Endothelial cell of umbilical vein (primary cell): Measurements from ENCODE around the gene ASB2. TPM values are rescaled to one million over a fixed set of nuclear protein-coding genes. Genes with fewer than 3 reads are reported as not detected.

Experiments used
- BruUV-seq: library from RNA; stranded (reverse); fragments of 400-500 nt; replicated peaks from 2 replicates; lab custom pipeline; 2021; lab: Mats Ljungman, UMichigan
- CTCF ChIA-PET: fragments of 300-600, 350-600 bp; sonication (Branson Sonifier 250); formaldehyde crosslinking; loops from one replicate; lab custom pipeline; 2021; ENCODE audit warnings: antibody characterized with exemption, inconsistent platforms; lab: Charles Lee
- POLR2A ChIA-PET: fragments of 300-600, 350-600 bp; sonication (Branson Sonifier 250); formaldehyde crosslinking; loops from one replicate; lab custom pipeline; 2021; ENCODE audit warnings: antibody characterized with exemption, inconsistent platforms; lab: Charles Lee
- DNase-seq: peaks from one replicate; pipeline ENCODE4 v3.0.0-alpha.2; 2011; ENCODE audit warnings: low read depth, low spot score
- FAIRE-seq: peaks from 2 replicates; lab custom pipeline; 2011; peaks lifted over from hg19 to GRCh38; lab: Jason Lieb, UNC
- H2AFZ ChIP-seq: 2 replicates; pipeline ENCODE4 v1.6.0; 2012; ENCODE audit warnings: low read depth, low read length, control low read depth, inconsistent platforms
- H3K27ac ChIP-seq: 2 replicates; pipeline ENCODE4 v1.5.1; 2011; ENCODE audit warnings: low read depth, mild to moderate bottlenecking, control low read depth, low read length, moderate library complexity; ENCODE audit not compliant: insufficient read depth
- H3K27me3 ChIP-seq, 2 experiments: 2 replicates each; pipeline versions ENCODE4 v1.6.0 to v1.6.1; 2011; ENCODE audit warnings: low read length in 2 of 2, mixed read lengths in 1 of 2; ENCODE audit not compliant: control insufficient read depth in 2 of 2, insufficient read depth in 2 of 2
- H3K36me3 ChIP-seq, 2 experiments: 2 replicates in 1 of 2; 3 replicates in 1 of 2; pipeline ENCODE4 v1.5.1; 2011; ENCODE audit warnings: low read length in 2 of 2, mild to moderate bottlenecking in 1 of 2, moderate library complexity in 1 of 2; ENCODE audit not compliant: control insufficient read depth in 2 of 2, insufficient read depth in 2 of 2; ENCODE audit errors: extremely low read depth in 1 of 2
- H3K4me1 ChIP-seq: 3 replicates; pipeline ENCODE4 v1.5.1; 2011; ENCODE audit warnings: mild to moderate bottlenecking, low read length; ENCODE audit not compliant: control insufficient read depth, insufficient read depth; ENCODE audit errors: extremely low read depth
- H3K4me2 ChIP-seq: 2 replicates; pipeline ENCODE4 v1.6.1; 2011; ENCODE audit warnings: low read length, control low read depth, mixed read lengths; ENCODE audit not compliant: insufficient read depth
- H3K4me3 ChIP-seq, 3 experiments: fragments of 200-600 bp in 1 of 3; sonication (generic), shearing (Covaris generic) in 1 of 3; replicated peaks in 1 of 3; 2 replicates each; pipeline ENCODE4 v1.5.1; 2011 to 2016; ENCODE audit warnings: control low read depth in 3 of 3, low read length in 3 of 3, mild to moderate bottlenecking in 2 of 3, inconsistent platforms in 1 of 3, low read depth in 1 of 3, moderate library complexity in 1 of 3; ENCODE audit not compliant: insufficient read depth in 1 of 3
- H3K79me2 ChIP-seq: 2 replicates; pipeline ENCODE4 v1.6.0; 2012; ENCODE audit warnings: low read length, inconsistent platforms; ENCODE audit not compliant: control insufficient read depth, insufficient read depth
- H3K9ac ChIP-seq: replicated peaks from 2 replicates; pipeline ENCODE3; 2011; ENCODE audit warnings: low read length, control low read depth; ENCODE audit not compliant: insufficient read depth; ENCODE audit errors: extremely low read depth
- H3K9me1 ChIP-seq: replicated peaks from 3 replicates; pipeline ENCODE4 v1.6.0; 2011; ENCODE audit warnings: mild to moderate bottlenecking, low read length; ENCODE audit not compliant: control insufficient read depth, insufficient read depth; ENCODE audit errors: extremely low read depth
- H3K9me3 ChIP-seq: replicated peaks from 2 replicates; pipeline ENCODE4 v1.5.1; 2012; ENCODE audit warnings: low read length, inconsistent platforms; ENCODE audit not compliant: control insufficient read depth, insufficient read depth
- H4K20me1 ChIP-seq: replicated peaks from 2 replicates; pipeline ENCODE3; 2011; ENCODE audit warnings: mild to moderate bottlenecking, low read length; ENCODE audit not compliant: control insufficient read depth, insufficient read depth; ENCODE audit errors: extremely low read depth
- EZH2 ChIP-seq: IDR thresholded peaks from 2 replicates; pipeline ENCODE4 v1.6.1; 2012; ENCODE audit warnings: borderline replicate concordance, low read depth, mild to moderate bottlenecking, moderate library complexity, low read length, inconsistent platforms; ENCODE audit not compliant: severe bottlenecking
- FOS ChIP-seq: IDR thresholded peaks from 2 replicates; pipeline ENCODE4 v1.6.1; 2011; ENCODE audit warnings: mild to moderate bottlenecking, low read length, moderate library complexity, borderline replicate concordance; ENCODE audit not compliant: insufficient read depth
- GATA2 ChIP-seq: IDR thresholded peaks from 2 replicates; pipeline ENCODE4 v1.7.0; 2011; ENCODE audit warnings: low read depth, mild to moderate bottlenecking, moderate library complexity, mixed read lengths, low read length; ENCODE audit not compliant: insufficient read length, insufficient read depth
- JUN ChIP-seq: IDR thresholded peaks from 2 replicates; pipeline ENCODE4 v1.6.1; 2011; ENCODE audit warnings: borderline replicate concordance, low read depth; ENCODE audit not compliant: insufficient read length, insufficient read depth
- MYC ChIP-seq: IDR thresholded peaks from one replicate; pipeline ENCODE4 v1.6.1; 2011; ENCODE audit warnings: mild to moderate bottlenecking, low read depth, low read length
- POLR2A ChIP-seq: IDR thresholded peaks from 2 replicates; pipeline ENCODE4 v1.6.1; 2012; ENCODE audit warnings: low read depth, mild to moderate bottlenecking, control low read depth, low read length
- POLR2AphosphoS5 ChIP-seq: IDR thresholded peaks from 2 replicates; pipeline ENCODE4 v1.6.1; 2012; ENCODE audit warnings: low read depth, mild to moderate bottlenecking, control low read depth, low read length, moderate library complexity; ENCODE audit not compliant: insufficient read depth
- dilution Hi-C: fragments of 300-500 bp; cut with MboI; formaldehyde crosslinking; loops from one replicate; pipeline ENCODE4 v1.15.0; 2019; ENCODE audit warnings: low sequenced_read_pairs; ENCODE audit not compliant: extremely low pct_ligation_motif_present
- intact Hi-C: fragments of 100-400 bp; cut with micrococcal nuclease; formaldehyde crosslinking; loops from one replicate; pipeline ENCODE4 v1.10.0; 2022
- polyA plus RNA-seq, 4 experiments: library from polyadenylated mRNA; depleted of rRNA in 3 of 4; stranded (reverse) in 3 of 4; unstranded in 1 of 4; fragments of >200 nt; gene quantifications; 2 replicates each; pipeline versions ENCODE4 v1.2.1 to v1.2.3, GENCODE V29; 2011 to 2012; ENCODE audit warnings: missing spikeins in 1 of 4
- total RNA-seq: library from RNA; stranded (reverse); gene quantifications from 2 replicates; pipeline ENCODE4 v1.2.3, GENCODE V29; 2021
- TF ChIP-seq, protein P1 (sequence below): IDR thresholded peaks from 2 replicates; pipeline ENCODE4 v1.6.1; 2011; ENCODE audit not compliant: insufficient read depth, insufficient read length
- TF ChIP-seq, protein P2 (sequence below), 2 donors: IDR thresholded peaks; 1 replicate in 1 of 2; 2 replicates in 1 of 2; pipeline ENCODE4 v1.5.1; 2011; ENCODE audit warnings: low read length in 2 of 2, mild to moderate bottlenecking in 2 of 2, moderate library complexity in 2 of 2, control low read depth in 1 of 2, inconsistent platforms in 1 of 2, low read depth in 1 of 2; ENCODE audit not compliant: insufficient read depth in 1 of 2; ENCODE audit errors: extremely low read depth in 1 of 2

ASB2 gene
- total and polyA plus RNA-seq, 2 donors (not counting 3 experiments of a cell fraction or from before 2014, with no cell fraction given) = not detected

DNA sequence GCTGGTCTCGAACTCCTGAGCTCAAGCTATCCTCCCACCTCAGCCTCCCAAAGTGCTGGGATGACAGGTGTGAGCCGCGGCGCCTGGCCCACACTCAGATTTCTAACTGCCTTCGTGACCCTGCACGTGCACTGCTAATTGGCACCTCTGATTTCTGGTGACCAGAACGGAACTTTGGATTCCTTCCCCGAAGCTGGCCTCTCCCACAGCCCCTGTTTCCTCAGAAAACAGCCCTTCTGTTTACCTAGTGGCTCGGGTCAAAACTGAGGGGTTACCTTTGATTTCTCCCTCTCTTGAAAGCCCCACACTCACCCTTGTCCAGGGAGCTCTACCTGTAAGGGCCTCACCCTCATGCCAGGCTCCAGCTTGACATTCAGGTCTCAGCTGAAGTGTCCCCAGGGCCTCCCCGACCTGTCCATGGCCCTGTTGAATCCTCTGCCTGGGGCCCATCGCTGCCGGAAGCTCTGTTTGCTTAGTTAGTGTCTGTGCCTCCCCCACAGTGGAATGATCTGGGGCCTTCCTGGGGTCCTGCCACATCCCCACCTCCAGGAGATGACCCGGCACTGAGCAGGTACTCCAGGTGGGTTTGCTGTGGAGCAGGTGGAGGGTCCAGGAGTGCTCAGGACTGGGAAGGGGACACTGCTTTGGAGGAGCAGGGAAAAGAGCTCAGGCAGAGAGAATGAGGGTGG, 73.6 kb downstream of the ASB2 start:
- no peak for FAIRE-seq
- Histone ChIP-seq H3K4me1 (no peaks in the 10 kb centered on the region), H4K20me1 (no peaks in the 10 kb centered on the region), H3K27me3 (no peaks in the 10 kb centered on the region), H3K9ac (no peak overlapping the region), H3K4me3 (no peak overlapping the region), H3K9me3 (no peaks in the 10 kb centered on the region), H3K9me1 (no peaks in the 10 kb centered on the region), H3K4me2 (no peak overlapping the region), H2AFZ (no peak overlapping the region), H3K27ac (no peak overlapping the region), H3K79me2 (no peaks in the 10 kb centered on the region), H3K36me3 (no peaks in the 10 kb centered on the region)
- DNase-seq = no peak
- BruUV-seq = no TSS peak
- intact Hi-C loops (no loop called here), dilution Hi-C loops (no loop called here)
- POLR2A ChIA-PET = no interaction called here
- CTCF ChIA-PET = interaction anchor here (0.7 kb wide), 1 partner anchor 37 kb away, joined by 3 read pairs; no protein-coding TSS in a partner anchor
- TF ChIP-seq, protein P1, sequence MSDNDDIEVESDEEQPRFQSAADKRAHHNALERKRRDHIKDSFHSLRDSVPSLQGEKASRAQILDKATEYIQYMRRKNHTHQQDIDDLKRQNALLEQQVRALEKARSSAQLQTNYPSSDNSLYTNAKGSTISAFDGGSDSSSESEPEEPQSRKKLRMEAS = no peak
- TF ChIP-seq JUN (no peak), GATA2 (no peak), POLR2A (no peak), EZH2 (no peak), POLR2AphosphoS5 (no peak), MYC (no peak), FOS (no peak)
- TF ChIP-seq, protein P2, sequence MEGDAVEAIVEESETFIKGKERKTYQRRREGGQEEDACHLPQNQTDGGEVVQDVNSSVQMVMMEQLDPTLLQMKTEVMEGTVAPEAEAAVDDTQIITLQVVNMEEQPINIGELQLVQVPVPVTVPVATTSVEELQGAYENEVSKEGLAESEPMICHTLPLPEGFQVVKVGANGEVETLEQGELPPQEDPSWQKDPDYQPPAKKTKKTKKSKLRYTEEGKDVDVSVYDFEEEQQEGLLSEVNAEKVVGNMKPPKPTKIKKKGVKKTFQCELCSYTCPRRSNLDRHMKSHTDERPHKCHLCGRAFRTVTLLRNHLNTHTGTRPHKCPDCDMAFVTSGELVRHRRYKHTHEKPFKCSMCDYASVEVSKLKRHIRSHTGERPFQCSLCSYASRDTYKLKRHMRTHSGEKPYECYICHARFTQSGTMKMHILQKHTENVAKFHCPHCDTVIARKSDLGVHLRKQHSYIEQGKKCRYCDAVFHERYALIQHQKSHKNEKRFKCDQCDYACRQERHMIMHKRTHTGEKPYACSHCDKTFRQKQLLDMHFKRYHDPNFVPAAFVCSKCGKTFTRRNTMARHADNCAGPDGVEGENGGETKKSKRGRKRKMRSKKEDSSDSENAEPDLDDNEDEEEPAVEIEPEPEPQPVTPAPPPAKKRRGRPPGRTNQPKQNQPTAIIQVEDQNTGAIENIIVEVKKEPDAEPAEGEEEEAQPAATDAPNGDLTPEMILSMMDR (IDR thresholded peaks at IDR 0.05; ENCODE audit: extremely low read depth in 1 of 2, insufficient read depth in 1 of 2, low read depth in 1 of 2, low read length in 2 of 2) = no peak
